Measurements from ENCODE around the gene TRIM73. TPM values are rescaled to one million over a fixed set of nuclear protein-coding genes. Genes with fewer than 3 reads are reported as not detected.
"Not testable (repeated sequence)": the region's sequence is repeated elsewhere in the genome, so short reads cannot be mapped to it uniquely, and the experiment has no call there.

The TRIM73 gene
- total and polyA plus RNA-seq, 4 experiments from 2014 or later: 0.15 to 30.5 (median 13.9) TPM

GRCh38 chr7:75374519-75375317 lies 20.7 kb upstream of the TRIM73 start:
- H3K9me3 Mint-ChIP-seq; H3K4me3 Mint-ChIP-seq; H3K9me3 ChIP-seq (ENCODE audit: control insufficient read depth in 1 of 2, low read length in 2 of 2); POLR2A ChIA-PET (ENCODE audit: partially characterized antibody); H3K36me3 Mint-ChIP-seq; H3K27me3 Mint-ChIP-seq; H3K27me3 ChIP-seq (ENCODE audit: insufficient read depth, low read length); H3K27ac Mint-ChIP-seq; H3K4me1 ChIP-seq (ENCODE audit: insufficient read depth, low read length); DNase-seq; intact Hi-C loops (cut with micrococcal nuclease); H3K4me3 ChIP-seq (ENCODE audit: low read length in 2 of 2); H3K27ac ChIP-seq (ENCODE audit: low read depth, low read length); H3K4me1 Mint-ChIP-seq; H3K36me3 ChIP-seq (ENCODE audit: insufficient read depth, low read length); CTCF ChIA-PET (ENCODE audit: partially characterized antibody): not testable (repeated sequence)

GRCh38 chr7:75393194-75393593 lies 2.2 kb upstream of the TRIM73 start:
- POLR2A ChIA-PET (ENCODE audit: partially characterized antibody); H3K36me3 Mint-ChIP-seq; H3K4me1 Mint-ChIP-seq; H3K36me3 ChIP-seq (ENCODE audit: insufficient read depth, low read length); H3K27me3 ChIP-seq (ENCODE audit: insufficient read depth, low read length); H3K9me3 Mint-ChIP-seq; DNase-seq; intact Hi-C loops (cut with micrococcal nuclease); H3K4me3 Mint-ChIP-seq; H3K27ac ChIP-seq (ENCODE audit: low read depth, low read length); H3K4me1 ChIP-seq (ENCODE audit: insufficient read depth, low read length); H3K27ac Mint-ChIP-seq; H3K4me3 ChIP-seq (ENCODE audit: low read length in 2 of 2); H3K27me3 Mint-ChIP-seq; CTCF ChIA-PET (ENCODE audit: partially characterized antibody); H3K9me3 ChIP-seq (ENCODE audit: control insufficient read depth in 1 of 2, low read length in 2 of 2): not testable (repeated sequence)

- H3K9me3 ChIP-seq (ENCODE audit: control insufficient read depth in 1 of 2, low read length in 2 of 2); POLR2A ChIA-PET (ENCODE audit: partially characterized antibody); H3K4me1 ChIP-seq (ENCODE audit: insufficient read depth, low read length); H3K4me1 Mint-ChIP-seq; H3K36me3 ChIP-seq (ENCODE audit: insufficient read depth, low read length); intact Hi-C loops (cut with micrococcal nuclease); H3K4me3 Mint-ChIP-seq; H3K27ac Mint-ChIP-seq; CTCF ChIA-PET (ENCODE audit: partially characterized antibody); H3K27me3 Mint-ChIP-seq; H3K27ac ChIP-seq (ENCODE audit: low read depth, low read length); H3K4me3 ChIP-seq (ENCODE audit: low read length in 2 of 2); H3K27me3 ChIP-seq (ENCODE audit: insufficient read depth, low read length); DNase-seq; H3K36me3 Mint-ChIP-seq; H3K9me3 Mint-ChIP-seq: not testable (repeated sequence)
Measured at GRCh38 chr7:75397865-75398264, 2.4 kb downstream of the TRIM73 start.

GRCh38 chr7:75398771-75399700 lies 3.6 kb downstream of the TRIM73 start:
- H3K4me3 Mint-ChIP-seq; H3K27me3 ChIP-seq (ENCODE audit: insufficient read depth, low read length); H3K27ac ChIP-seq (ENCODE audit: low read depth, low read length); intact Hi-C loops (cut with micrococcal nuclease); CTCF ChIA-PET (ENCODE audit: partially characterized antibody); H3K36me3 ChIP-seq (ENCODE audit: insufficient read depth, low read length); H3K4me3 ChIP-seq (ENCODE audit: low read length in 2 of 2); H3K4me1 Mint-ChIP-seq; H3K9me3 ChIP-seq (ENCODE audit: control insufficient read depth in 1 of 2, low read length in 2 of 2); POLR2A ChIA-PET (ENCODE audit: partially characterized antibody); DNase-seq; H3K4me1 ChIP-seq (ENCODE audit: insufficient read depth, low read length); H3K27me3 Mint-ChIP-seq; H3K9me3 Mint-ChIP-seq; H3K36me3 Mint-ChIP-seq; H3K27ac Mint-ChIP-seq: not testable (repeated sequence)

GRCh38 chr7:75400575-75400974 lies 5.1 kb downstream of the TRIM73 start:
- H3K36me3 Mint-ChIP-seq; H3K36me3 ChIP-seq (ENCODE audit: insufficient read depth, low read length); H3K27ac Mint-ChIP-seq; H3K4me1 ChIP-seq (ENCODE audit: insufficient read depth, low read length); H3K4me3 ChIP-seq (ENCODE audit: low read length in 2 of 2); H3K9me3 Mint-ChIP-seq; POLR2A ChIA-PET (ENCODE audit: partially characterized antibody); CTCF ChIA-PET (ENCODE audit: partially characterized antibody); H3K4me1 Mint-ChIP-seq; H3K27ac ChIP-seq (ENCODE audit: low read depth, low read length); intact Hi-C loops (cut with micrococcal nuclease); H3K4me3 Mint-ChIP-seq; H3K9me3 ChIP-seq (ENCODE audit: control insufficient read depth in 1 of 2, low read length in 2 of 2); H3K27me3 Mint-ChIP-seq; H3K27me3 ChIP-seq (ENCODE audit: insufficient read depth, low read length); DNase-seq: not testable (repeated sequence)

- H3K36me3 Mint-ChIP-seq; H3K27me3 Mint-ChIP-seq; DNase-seq; H3K36me3 ChIP-seq (ENCODE audit: insufficient read depth, low read length); POLR2A ChIA-PET (ENCODE audit: partially characterized antibody); H3K9me3 ChIP-seq (ENCODE audit: control insufficient read depth in 1 of 2, low read length in 2 of 2); H3K4me1 ChIP-seq (ENCODE audit: insufficient read depth, low read length); H3K4me3 ChIP-seq (ENCODE audit: low read length in 2 of 2); H3K27me3 ChIP-seq (ENCODE audit: insufficient read depth, low read length); H3K27ac Mint-ChIP-seq; intact Hi-C loops (cut with micrococcal nuclease); CTCF ChIA-PET (ENCODE audit: partially characterized antibody); H3K27ac ChIP-seq (ENCODE audit: low read depth, low read length); H3K9me3 Mint-ChIP-seq; H3K4me1 Mint-ChIP-seq; H3K4me3 Mint-ChIP-seq: not testable (repeated sequence)
Measured at GRCh38 chr7:75403455-75404443, 8.3 kb downstream of the TRIM73 start.

GRCh38 chr7:75404663-75405062 lies 9.2 kb downstream of the TRIM73 start:
- intact Hi-C loops (cut with micrococcal nuclease); CTCF ChIA-PET (ENCODE audit: partially characterized antibody); H3K27me3 Mint-ChIP-seq; H3K9me3 Mint-ChIP-seq; H3K4me1 Mint-ChIP-seq; H3K4me3 Mint-ChIP-seq; DNase-seq; POLR2A ChIA-PET (ENCODE audit: partially characterized antibody); H3K27ac Mint-ChIP-seq; H3K27ac ChIP-seq (ENCODE audit: low read depth, low read length); H3K36me3 ChIP-seq (ENCODE audit: insufficient read depth, low read length); H3K4me3 ChIP-seq (ENCODE audit: low read length in 2 of 2); H3K4me1 ChIP-seq (ENCODE audit: insufficient read depth, low read length); H3K36me3 Mint-ChIP-seq; H3K27me3 ChIP-seq (ENCODE audit: insufficient read depth, low read length); H3K9me3 ChIP-seq (ENCODE audit: control insufficient read depth in 1 of 2, low read length in 2 of 2): not testable (repeated sequence)
